ENCODE measurements around the gene MX2.

- TF ChIP-seq, protein P1, sequence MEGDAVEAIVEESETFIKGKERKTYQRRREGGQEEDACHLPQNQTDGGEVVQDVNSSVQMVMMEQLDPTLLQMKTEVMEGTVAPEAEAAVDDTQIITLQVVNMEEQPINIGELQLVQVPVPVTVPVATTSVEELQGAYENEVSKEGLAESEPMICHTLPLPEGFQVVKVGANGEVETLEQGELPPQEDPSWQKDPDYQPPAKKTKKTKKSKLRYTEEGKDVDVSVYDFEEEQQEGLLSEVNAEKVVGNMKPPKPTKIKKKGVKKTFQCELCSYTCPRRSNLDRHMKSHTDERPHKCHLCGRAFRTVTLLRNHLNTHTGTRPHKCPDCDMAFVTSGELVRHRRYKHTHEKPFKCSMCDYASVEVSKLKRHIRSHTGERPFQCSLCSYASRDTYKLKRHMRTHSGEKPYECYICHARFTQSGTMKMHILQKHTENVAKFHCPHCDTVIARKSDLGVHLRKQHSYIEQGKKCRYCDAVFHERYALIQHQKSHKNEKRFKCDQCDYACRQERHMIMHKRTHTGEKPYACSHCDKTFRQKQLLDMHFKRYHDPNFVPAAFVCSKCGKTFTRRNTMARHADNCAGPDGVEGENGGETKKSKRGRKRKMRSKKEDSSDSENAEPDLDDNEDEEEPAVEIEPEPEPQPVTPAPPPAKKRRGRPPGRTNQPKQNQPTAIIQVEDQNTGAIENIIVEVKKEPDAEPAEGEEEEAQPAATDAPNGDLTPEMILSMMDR (IDR thresholded peaks at IDR 0.05), result no peak
- TF ChIP-seq POLR2AphosphoS5 (IDR thresholded peaks at IDR 0.05), result no peak
Measured at GRCh38 chr21:41406340-41406739, 44.5 kb downstream of the MX2 start.
